HUES6 (cell line): ENCODE results near the gene PNRC1.
A peak's percentile ranks its signal among the peaks of the same experiment; 100 is the strongest.
"Not testable (repeated sequence)": the region's sequence is repeated elsewhere in the genome, so short reads cannot be mapped to it uniquely, and the experiment has no call there.

Experiments used
- H3K27ac ChIP-seq: 2 replicates; pipeline ENCODE4 v1.7.0; 2013; ENCODE audit warnings: low read depth, mild to moderate bottlenecking, low read length, inconsistent platforms
- H3K27me3 ChIP-seq: 2 replicates; pipeline ENCODE4 v1.6.1; 2013; ENCODE audit warnings: low read length; ENCODE audit not compliant: control insufficient read depth, insufficient read depth
- H3K36me3 ChIP-seq: 2 replicates; pipeline ENCODE4 v1.6.1; 2013; ENCODE audit warnings: low read length; ENCODE audit not compliant: control insufficient read depth, insufficient read depth
- H3K4me1 ChIP-seq: 2 replicates; pipeline ENCODE4 v1.6.1; 2013; ENCODE audit warnings: low read length; ENCODE audit not compliant: control insufficient read depth, insufficient read depth
- H3K4me3 ChIP-seq: 2 replicates; pipeline ENCODE4 v1.5.1; 2013; ENCODE audit warnings: low read depth, low read length
- H3K9ac ChIP-seq: one replicate; pipeline ENCODE4 v1.6.1; 2013; ENCODE audit warnings: mild to moderate bottlenecking, low read length
- H3K9me3 ChIP-seq: 2 replicates; pipeline ENCODE4 v1.6.1; 2013; ENCODE audit warnings: low read depth, low read length; ENCODE audit not compliant: control insufficient read depth, insufficient read depth

Gene PNRC1

GRCh38 chr6:89110284-89110683, 29.7 kb downstream of the PNRC1 start:
- peaks cover under 1% of the 10 kb centered on the region for H3K36me3 ChIP-seq
- no peaks in the 10 kb centered on the region for H3K9me3 ChIP-seq
- no peak overlapping the region for H3K9ac ChIP-seq
- H3K27ac ChIP-seq, result no peak overlapping the region
- no peak overlapping the region for H3K4me3 ChIP-seq
- H3K27me3 ChIP-seq, result no peaks in the 10 kb centered on the region
- no peaks in the 10 kb centered on the region for H3K4me1 ChIP-seq

DNA sequence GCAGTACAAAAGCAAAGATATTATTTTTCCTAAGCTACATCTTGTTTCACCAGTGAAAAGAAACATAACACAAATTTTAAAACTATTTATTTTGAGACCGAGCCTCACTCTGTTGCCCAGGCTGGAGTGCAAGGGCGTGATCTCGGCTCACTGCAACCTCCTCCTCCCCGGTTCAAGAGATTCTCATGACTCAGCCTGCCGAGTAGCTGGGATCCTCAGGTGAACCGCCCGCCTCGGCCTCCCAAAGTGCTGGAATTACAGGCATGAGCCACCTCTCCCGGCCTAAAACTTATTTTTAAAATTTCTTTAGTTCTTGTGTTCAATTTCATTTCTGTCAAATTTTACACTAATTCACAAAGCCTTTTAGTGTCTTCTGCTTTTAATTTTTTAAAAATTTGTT, 31.4 kb downstream of the PNRC1 start:
- Histone ChIP-seq H3K27ac (no peak overlapping the region), H3K4me1 (no peaks in the 10 kb centered on the region), H3K27me3 (peaks cover 12% of the 10 kb centered on the region), H3K36me3 (no peaks in the 10 kb centered on the region), H3K9me3 (no peaks in the 10 kb centered on the region), H3K9ac (no peak overlapping the region), H3K4me3 (no peak overlapping the region)

GRCh38 chr6:89116702-89117101, 36.2 kb downstream of the PNRC1 start:
- H3K9me3 ChIP-seq, result no peaks in the 10 kb centered on the region
- H3K27ac ChIP-seq, result no peak overlapping the region
- peak overlapping the region; percentile 73 for H3K4me3 ChIP-seq
- no peaks in the 10 kb centered on the region for H3K36me3 ChIP-seq
- no peaks in the 10 kb centered on the region for H3K4me1 ChIP-seq
- H3K9ac ChIP-seq, result no peak overlapping the region
- peaks cover 44% of the 10 kb centered on the region for H3K27me3 ChIP-seq

- H3K27me3 ChIP-seq, result peaks cover 44% of the 10 kb centered on the region
- no peaks in the 10 kb centered on the region for H3K36me3 ChIP-seq
- H3K9me3 ChIP-seq, result no peaks in the 10 kb centered on the region
- peak within 1 kb of the TSS; percentile 73 for H3K4me3 ChIP-seq
- peak within 1 kb of the TSS; percentile 76 for H3K9ac ChIP-seq
- no peaks in the 10 kb centered on the region for H3K4me1 ChIP-seq
- no peak within 1 kb of the TSS for H3K27ac ChIP-seq
Observed at GRCh38 chr6:89117211-89118108, 36.9 kb downstream of the PNRC1 start, which contains the start of gene SRSF12. SRSF12 (minus strand) TSS chr6:89118071; CDS start chr6:89117887, 184 bp downstream.

DNA sequence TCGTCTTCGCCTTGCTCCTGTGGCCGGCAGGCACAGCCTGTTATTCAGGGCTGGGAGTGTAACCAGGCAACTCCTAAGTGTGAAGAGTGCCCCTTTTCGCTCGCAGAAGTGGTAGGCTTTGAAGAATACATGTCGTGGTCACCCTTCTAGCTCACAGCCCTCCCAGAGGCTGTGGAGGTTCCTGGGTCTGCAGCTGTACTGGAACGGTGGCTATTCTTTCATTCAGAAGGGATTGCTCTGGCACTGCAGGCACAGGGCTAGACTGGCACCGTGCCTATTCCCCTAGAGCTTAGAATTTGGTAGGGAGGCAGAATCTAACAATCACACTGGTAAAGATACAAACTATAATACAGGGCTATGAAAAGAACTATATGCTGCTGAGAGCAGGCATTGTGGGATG, 38.4 kb downstream of the PNRC1 start:
- peaks cover 44% of the 10 kb centered on the region for H3K27me3 ChIP-seq

DNA sequence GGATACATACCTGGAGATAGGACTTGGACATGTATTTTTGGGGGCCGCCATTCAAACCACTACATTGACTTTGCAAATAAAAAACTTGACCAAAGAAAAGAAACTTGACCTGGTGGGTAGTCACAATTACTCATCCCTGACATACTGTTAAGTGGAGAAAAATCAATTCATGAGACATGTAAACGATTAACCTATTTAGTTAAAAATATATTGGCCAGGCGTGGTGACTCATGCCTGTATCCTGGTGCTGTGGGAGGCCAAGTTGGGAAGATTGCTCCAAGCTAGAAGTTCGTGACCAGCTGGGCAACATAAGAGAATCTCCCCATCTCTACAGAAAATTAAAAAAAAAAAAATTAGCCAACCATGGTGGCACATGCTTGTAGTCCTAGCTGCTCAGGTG, 39.8 kb downstream of the PNRC1 start:
- no peak overlapping the region for H3K27ac ChIP-seq
- H3K36me3 ChIP-seq, result no peaks in the 10 kb centered on the region
- H3K9me3 ChIP-seq, result no peaks in the 10 kb centered on the region
- H3K4me1 ChIP-seq, result no peaks in the 10 kb centered on the region
- peaks cover 44% of the 10 kb centered on the region for H3K27me3 ChIP-seq
- no peak overlapping the region for H3K9ac ChIP-seq
- H3K4me3 ChIP-seq, result no peak overlapping the region

More for the DNA sequence above, 38.4 kb downstream of the PNRC1 start:
- Histone ChIP-seq H3K9ac (no peak overlapping the region), H3K4me1 (no peaks in the 10 kb centered on the region), H3K27ac (no peak overlapping the region), H3K9me3 (no peaks in the 10 kb centered on the region), H3K36me3 (no peaks in the 10 kb centered on the region), H3K4me3 (no peak overlapping the region)

- H3K9me3 ChIP-seq, result no peaks in the 10 kb centered on the region
- no peaks in the 10 kb centered on the region for H3K36me3 ChIP-seq
- H3K4me1 ChIP-seq, result no peaks in the 10 kb centered on the region
- no peak overlapping the region for H3K27ac ChIP-seq
- no peak overlapping the region for H3K9ac ChIP-seq
- H3K4me3 ChIP-seq, result no peak overlapping the region
- peaks cover 32% of the 10 kb centered on the region for H3K27me3 ChIP-seq
Observed at GRCh38 chr6:89121934-89122333, 41.4 kb downstream of the PNRC1 start.

DNA sequence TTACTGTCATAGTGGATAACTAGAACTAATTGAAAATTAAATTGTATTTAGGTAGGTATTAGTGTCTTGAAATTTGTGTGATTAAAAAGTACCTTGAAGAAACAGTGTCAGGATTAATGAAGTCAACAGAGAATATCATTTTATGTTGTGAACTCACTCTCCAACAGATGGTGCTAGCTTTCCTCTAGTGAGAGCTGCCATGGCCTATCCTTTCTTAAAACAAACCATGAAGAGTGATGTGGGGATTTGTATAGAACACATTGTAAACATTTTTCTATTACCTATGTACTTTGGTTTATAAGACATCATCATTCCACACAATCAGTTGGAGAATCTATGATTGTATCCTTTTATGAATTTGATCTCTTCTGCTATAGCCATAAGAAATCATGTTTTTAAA, 42.1 kb downstream of the PNRC1 start:
- Histone ChIP-seq H3K4me1 (no peaks in the 10 kb centered on the region), H3K27ac (no peak overlapping the region), H3K9ac (no peak overlapping the region), H3K4me3 (no peak overlapping the region), H3K27me3 (peaks cover 25% of the 10 kb centered on the region), H3K36me3 (no peaks in the 10 kb centered on the region), H3K9me3 (no peaks in the 10 kb centered on the region)

DNA sequence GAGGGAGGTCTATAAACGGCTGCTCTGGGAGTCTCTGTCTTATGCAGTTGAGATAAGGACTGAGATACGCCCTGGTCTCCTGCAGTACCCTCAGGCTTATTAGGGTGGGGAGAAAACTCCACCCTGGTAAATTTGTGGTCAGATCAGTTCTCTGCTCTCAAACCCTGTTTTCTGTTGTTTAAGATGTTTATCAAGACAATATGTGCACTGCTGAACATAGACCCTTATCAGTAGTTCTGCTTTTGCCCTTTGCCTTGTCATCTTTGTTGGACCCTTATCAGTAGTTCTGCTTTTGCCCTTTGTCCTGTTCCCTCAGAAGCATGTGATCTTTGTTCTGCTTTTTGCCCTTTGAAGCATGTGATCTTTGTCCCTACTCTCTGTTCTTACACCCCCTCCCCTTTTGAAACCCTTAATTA, 47.7 kb downstream of the PNRC1 start:
- not testable (repeated sequence) for H3K27ac ChIP-seq, H3K9ac ChIP-seq, H3K4me3 ChIP-seq, H3K4me1 ChIP-seq, H3K36me3 ChIP-seq
- peaks cover 33% of the 10 kb centered on the region for H3K27me3 ChIP-seq
- H3K9me3 ChIP-seq, result peaks cover 11% of the 10 kb centered on the region; the same call in 1 of the 2 replicates

GRCh38 chr6:89131599-89131998, 51.0 kb downstream of the PNRC1 start:
- H3K27me3 ChIP-seq, result peaks cover 63% of the 10 kb centered on the region
- H3K9me3 ChIP-seq, result peaks cover 16% of the 10 kb centered on the region
- H3K4me1 ChIP-seq, result no peaks in the 10 kb centered on the region
- no peak overlapping the region for H3K4me3 ChIP-seq
- H3K27ac ChIP-seq, result no peak overlapping the region
- H3K9ac ChIP-seq, result no peak overlapping the region
- H3K36me3 ChIP-seq, result no peaks in the 10 kb centered on the region

DNA sequence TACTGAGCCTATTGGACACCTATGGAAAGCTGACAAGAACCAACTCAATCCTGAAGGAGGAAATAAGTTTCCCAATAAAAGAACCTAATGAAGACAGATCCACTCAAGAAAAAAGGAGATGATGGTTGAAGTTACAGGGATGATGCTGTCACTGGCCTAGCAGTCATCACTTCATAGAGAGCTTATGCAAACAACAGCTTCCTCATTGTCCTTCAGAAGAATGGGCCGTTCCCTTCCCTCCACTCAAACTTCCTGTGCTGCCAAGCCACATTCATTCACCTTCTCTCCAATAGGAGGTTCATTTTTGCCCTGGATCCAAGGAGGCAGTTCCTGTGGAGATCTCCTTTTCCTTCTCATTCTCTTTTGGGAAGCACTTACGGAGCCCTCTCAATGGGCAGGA, 51.5 kb downstream of the PNRC1 start:
- no peaks in the 10 kb centered on the region for H3K4me1 ChIP-seq
- peaks cover 67% of the 10 kb centered on the region for H3K27me3 ChIP-seq
- no peak overlapping the region for H3K9ac ChIP-seq
- no peaks in the 10 kb centered on the region for H3K36me3 ChIP-seq
- H3K9me3 ChIP-seq, result peaks cover 16% of the 10 kb centered on the region
- no peak overlapping the region for H3K4me3 ChIP-seq
- H3K27ac ChIP-seq, result no peak overlapping the region
